ENCODE measurements around the gene FREY1. TPM values are rescaled to one million over a fixed set of nuclear protein-coding genes. Genes with fewer than 3 reads are reported as not detected.

The FREY1 gene
- total RNA-seq, 1 donor from 2014 or later, result not detected

- no peaks in the 10 kb centered on the region for H3K36me3 Mint-ChIP-seq
- peaks cover 12% of the 10 kb centered on the region for H3F3A ChIP-seq (ENCODE audit: low read depth)
- H3K4me1 Mint-ChIP-seq, result peaks cover 9% of the 10 kb centered on the region
- H3K27ac ChIP-seq, result no peak overlapping the region
- no peaks in the 10 kb centered on the region for H3K9me3 Mint-ChIP-seq
- H3K4me1 ChIP-seq, result peaks cover 3% of the 10 kb centered on the region
- H3K36me3 ChIP-seq, result no peaks in the 10 kb centered on the region
- no peak overlapping the region for H3K27ac Mint-ChIP-seq
- no peak for TF ChIP-seq EZH2 (IDR thresholded peaks at IDR 0.05)
- no peak for TF ChIP-seq CTCF (IDR thresholded peaks at IDR 0.05)
- no peak for TF ChIP-seq EZH2phosphoT487 (IDR thresholded peaks at IDR 0.05)
- no peak for DNase-seq (ENCODE audit: low spot score)
- peaks cover 12% of the 10 kb centered on the region for H3K27me3 Mint-ChIP-seq (ENCODE audit: insufficient read depth, low read depth)
- no peak overlapping the region for H3K4me2 ChIP-seq
- H3K27me3 ChIP-seq, result peaks cover 11% of the 10 kb centered on the region
- H4K20me1 ChIP-seq (ENCODE audit: low read depth), result peaks cover 40% of the 10 kb centered on the region
- H2AFZ ChIP-seq (replicated peaks), result no peak overlapping the region
- H3K79me2 ChIP-seq (ENCODE audit: low read depth), result no peaks in the 10 kb centered on the region
- H3K9ac ChIP-seq, result no peak overlapping the region
- peak overlapping the region; percentile 33 for H3K4me3 Mint-ChIP-seq
- H3K9me3 ChIP-seq (ENCODE audit: low read depth), result no peaks in the 10 kb centered on the region
- H3K4me3 ChIP-seq, result no peak overlapping the region
Observed at GRCh38 chr11:45887587-45887986, 19.5 kb downstream of the FREY1 start.

GRCh38 chr11:45886816-45887520 lies 20.1 kb downstream of the FREY1 start:
- Histone ChIP-seq H3K4me2 (no peak overlapping the region), H4K20me1 (ENCODE audit: low read depth) (peaks cover 40% of the 10 kb centered on the region), H3K4me1 (peaks cover 3% of the 10 kb centered on the region), H3K79me2 (ENCODE audit: low read depth) (no peaks in the 10 kb centered on the region), H2AFZ (replicated peaks) (no peak overlapping the region), H3F3A (ENCODE audit: low read depth) (peaks cover 12% of the 10 kb centered on the region), H3K9me3 (ENCODE audit: low read depth) (no peaks in the 10 kb centered on the region), H3K27me3 (peaks cover 11% of the 10 kb centered on the region), H3K4me3 (no peak overlapping the region), H3K27ac (no peak overlapping the region), H3K36me3 (no peaks in the 10 kb centered on the region), H3K9ac (no peak overlapping the region)
- peaks cover 9% of the 10 kb centered on the region for H3K4me1 Mint-ChIP-seq
- peaks cover 4% of the 10 kb centered on the region for H3K36me3 Mint-ChIP-seq
- H3K27me3 Mint-ChIP-seq (ENCODE audit: insufficient read depth, low read depth), result peaks cover 12% of the 10 kb centered on the region
- DNase-seq (ENCODE audit: low spot score), result no peak
- no peaks in the 10 kb centered on the region for H3K9me3 Mint-ChIP-seq
- no peak overlapping the region for H3K27ac Mint-ChIP-seq
- no peak for TF ChIP-seq CTCF (IDR thresholded peaks at IDR 0.05)
- no peak for TF ChIP-seq EZH2phosphoT487 (IDR thresholded peaks at IDR 0.05)
- TF ChIP-seq EZH2 (IDR thresholded peaks at IDR 0.05), result no peak
- peak overlapping the region; percentile 74 for H3K4me3 Mint-ChIP-seq

GRCh38 chr11:45885921-45886721 lies 20.9 kb downstream of the FREY1 start:
- Histone ChIP-seq H2AFZ (replicated peaks) (peak overlapping the region; percentile 64), H3F3A (ENCODE audit: low read depth) (peaks cover 12% of the 10 kb centered on the region)

More at GRCh38 chr11:45885921-45886721, 20.9 kb downstream of the FREY1 start:
- Histone ChIP-seq H3K4me2 (peak overlapping the region; percentile 91), H3K4me1 (peaks cover 3% of the 10 kb centered on the region), H3K9me3 (ENCODE audit: low read depth) (no peaks in the 10 kb centered on the region), H3K36me3 (no peaks in the 10 kb centered on the region), H4K20me1 (ENCODE audit: low read depth) (peaks cover 40% of the 10 kb centered on the region), H3K9ac (no peak overlapping the region), H3K27me3 (peaks cover 11% of the 10 kb centered on the region), H3K4me3 (peak overlapping the region; percentile 67), H3K27ac (no peak overlapping the region), H3K79me2 (ENCODE audit: low read depth) (no peaks in the 10 kb centered on the region)
- Mint-ChIP-seq H3K4me1 (peaks cover 9% of the 10 kb centered on the region), H3K36me3 (peaks cover 4% of the 10 kb centered on the region), H3K9me3 (no peaks in the 10 kb centered on the region), H3K4me3 (peak overlapping the region; percentile 74), H3K27me3 (ENCODE audit: insufficient read depth, low read depth) (peaks cover 11% of the 10 kb centered on the region), H3K27ac (no peak overlapping the region)
- DNase-seq (ENCODE audit: low spot score), result peak; percentile 64
- TF ChIP-seq EZH2 (IDR thresholded peaks at IDR 0.05) (peak; percentile 28), CTCF (IDR thresholded peaks at IDR 0.05) (no peak)
